NCI-H1105 treated with DMSO at 0.1 percent for 48 hours (cell line): ENCODE results near the gene PIP5KL1.

Experiments used
- DNase-seq: peaks from one replicate; lab custom pipeline; 2025; lab: John Stamatoyannopoulos, UW

PIP5KL1 gene

GRCh38 chr9:127949827-127950512, 19.4 kb upstream of the PIP5KL1 start:
- no peak for DNase-seq

- DNase-seq: no peak
Observed at GRCh38 chr9:127947841-127948710, 17.5 kb upstream of the PIP5KL1 start.

GRCh38 chr9:127946728-127947127, 16.2 kb upstream of the PIP5KL1 start:
- no peak for DNase-seq

- DNase-seq: no peak
Observed at GRCh38 chr9:127945942-127946341, 15.4 kb upstream of the PIP5KL1 start.

- DNase-seq: no peak
Observed at GRCh38 chr9:127945338-127945737, 14.8 kb upstream of the PIP5KL1 start.

GRCh38 chr9:127944586-127945218, 14.1 kb upstream of the PIP5KL1 start:
- no peak for DNase-seq

- DNase-seq: peak; percentile 27
Observed at GRCh38 chr9:127943731-127944144, 13.2 kb upstream of the PIP5KL1 start.

- DNase-seq: no peak
Observed at GRCh38 chr9:127943011-127943662, 12.6 kb upstream of the PIP5KL1 start.

GRCh38 chr9:127942216-127943010, 11.8 kb upstream of the PIP5KL1 start:
- peak; percentile 25 for DNase-seq

- no peak for DNase-seq
Observed at GRCh38 chr9:127941961-127942215, 11.3 kb upstream of the PIP5KL1 start.

- DNase-seq: no peak
Observed at GRCh38 chr9:127941062-127941960, 10.7 kb upstream of the PIP5KL1 start.

GRCh38 chr9:127940593-127940992, 10.0 kb upstream of the PIP5KL1 start:
- DNase-seq: no peak

GRCh38 chr9:127938298-127938690, 7.7 kb upstream of the PIP5KL1 start:
- DNase-seq: no peak

GRCh38 chr9:127937388-127938297, 7.1 kb upstream of the PIP5KL1 start, which contains the start of gene DPM2:
TSS of gene DPM2 (minus strand) at chr9:127937854. CDS start at chr9:127937820, 34 bp downstream.
- peak; percentile 70 for DNase-seq

GRCh38 chr9:127937056-127937387, 6.4 kb upstream of the PIP5KL1 start:
- DNase-seq: no peak

- DNase-seq: no peak
Observed at GRCh38 chr9:127936347-127936852, 5.8 kb upstream of the PIP5KL1 start.

GRCh38 chr9:127935765-127936221, 5.2 kb upstream of the PIP5KL1 start:
- DNase-seq: no peak

- DNase-seq: no peak
Observed at GRCh38 chr9:127934986-127935385, 4.4 kb upstream of the PIP5KL1 start.

GRCh38 chr9:127934248-127934647, 3.7 kb upstream of the PIP5KL1 start:
- no peak for DNase-seq
